Activated gamma-delta T cell (primary cell): ENCODE data around the gene YEATS2.
"Not testable (repeated sequence)": the region's sequence is repeated elsewhere in the genome, so short reads cannot be mapped to it uniquely, and the experiment has no call there.

Source experiments
- DNase-seq: peaks from one replicate; lab custom pipeline; 2025; lab: John Stamatoyannopoulos, UW

YEATS2 gene

DNA sequence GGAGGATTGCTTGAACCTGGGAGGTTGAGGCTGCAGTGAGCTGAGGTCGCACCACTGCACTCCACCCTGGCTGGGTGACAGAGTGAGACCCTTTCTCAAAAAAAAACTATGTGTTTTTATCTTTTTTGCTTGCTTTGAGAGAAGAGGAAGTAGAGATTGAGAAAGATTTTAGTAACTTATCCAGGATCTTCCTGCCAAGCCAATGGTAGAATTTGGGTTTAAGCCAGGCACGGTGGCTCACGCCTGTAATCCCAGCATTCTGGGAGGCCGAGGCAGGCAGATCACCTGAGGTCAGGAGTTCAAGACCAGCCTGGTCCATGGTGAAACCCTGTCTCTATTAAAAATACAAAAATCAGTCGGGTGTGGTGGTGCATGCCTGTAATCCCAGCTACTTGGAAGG, 78.9 kb downstream of the YEATS2 start:
- DNase-seq = not testable (repeated sequence)

DNA sequence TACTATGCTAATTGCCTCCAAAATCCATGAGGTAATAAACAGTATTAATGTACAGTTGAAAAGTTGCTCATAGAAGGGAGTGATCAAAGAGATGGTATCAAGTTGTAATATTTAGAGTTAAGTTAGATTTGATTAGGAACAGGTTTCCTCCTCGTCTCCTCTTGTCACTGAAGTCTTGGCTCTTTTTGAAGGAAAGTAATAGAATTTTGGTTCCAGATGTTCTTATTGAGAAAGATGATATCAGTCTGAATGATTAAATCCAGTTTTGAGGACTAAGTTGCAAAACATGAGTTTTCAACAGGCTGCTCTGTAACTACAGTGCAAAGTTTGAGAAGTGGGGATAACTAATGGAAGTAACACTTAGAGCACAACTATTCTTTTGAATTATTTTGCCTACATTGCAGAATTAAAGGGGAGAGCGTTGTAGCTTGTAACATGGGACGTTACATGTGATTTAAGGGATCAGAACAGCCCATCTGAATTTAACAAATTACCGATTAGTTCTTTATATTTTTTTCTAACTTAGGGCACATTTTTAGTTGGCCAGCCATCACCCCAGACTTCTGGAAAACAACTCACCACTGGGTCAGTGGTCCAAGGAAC, 79.5 kb downstream of the YEATS2 start:
- no peak for DNase-seq

DNA sequence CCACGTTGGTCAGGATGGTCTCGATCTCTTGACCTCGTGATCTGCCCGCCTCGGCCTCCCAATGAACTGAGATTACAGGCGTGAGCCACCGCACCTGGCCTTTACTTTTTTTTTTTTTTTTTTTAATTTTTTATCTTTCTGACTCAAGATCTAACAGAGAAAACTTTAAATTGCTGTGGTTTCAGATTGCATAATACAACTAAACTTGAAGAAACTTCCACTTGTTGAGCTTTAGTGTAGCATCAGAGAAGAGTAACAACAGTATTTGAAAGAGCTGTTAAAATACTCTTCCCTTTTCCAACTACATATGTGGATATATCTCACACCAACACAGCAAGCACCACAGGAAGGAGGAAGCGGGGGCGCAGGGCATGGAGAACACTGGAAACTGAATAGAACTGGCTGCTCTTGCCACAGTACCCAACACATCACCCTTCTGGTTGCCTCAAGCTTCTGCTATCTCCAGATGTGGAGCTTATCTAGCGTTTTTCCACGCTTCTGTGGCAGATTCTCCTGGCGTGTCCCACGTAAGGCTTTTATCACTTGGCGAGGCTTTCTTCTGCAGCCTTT, 82.4 kb downstream of the YEATS2 start:
- DNase-seq = no peak

DNA sequence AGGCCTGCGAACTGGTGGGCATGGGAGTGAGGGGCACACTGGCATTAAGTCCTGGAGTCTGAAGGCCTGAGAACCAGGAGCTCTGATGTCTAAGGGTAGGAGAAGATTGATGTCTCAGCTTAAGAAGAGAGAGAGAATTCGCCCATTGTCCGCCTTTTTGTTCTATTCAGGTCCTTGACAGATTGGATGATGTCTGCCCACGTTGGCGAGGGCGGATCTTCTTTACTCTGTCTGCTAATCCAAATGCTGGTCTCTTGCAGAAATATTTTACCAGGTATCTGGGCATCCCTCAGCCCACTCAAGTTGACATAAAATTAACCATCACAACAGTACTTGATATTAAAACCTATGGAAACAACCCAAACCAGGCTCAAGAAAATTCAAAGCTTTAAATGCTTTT, 83.6 kb downstream of the YEATS2 start:
- DNase-seq = no peak

DNA sequence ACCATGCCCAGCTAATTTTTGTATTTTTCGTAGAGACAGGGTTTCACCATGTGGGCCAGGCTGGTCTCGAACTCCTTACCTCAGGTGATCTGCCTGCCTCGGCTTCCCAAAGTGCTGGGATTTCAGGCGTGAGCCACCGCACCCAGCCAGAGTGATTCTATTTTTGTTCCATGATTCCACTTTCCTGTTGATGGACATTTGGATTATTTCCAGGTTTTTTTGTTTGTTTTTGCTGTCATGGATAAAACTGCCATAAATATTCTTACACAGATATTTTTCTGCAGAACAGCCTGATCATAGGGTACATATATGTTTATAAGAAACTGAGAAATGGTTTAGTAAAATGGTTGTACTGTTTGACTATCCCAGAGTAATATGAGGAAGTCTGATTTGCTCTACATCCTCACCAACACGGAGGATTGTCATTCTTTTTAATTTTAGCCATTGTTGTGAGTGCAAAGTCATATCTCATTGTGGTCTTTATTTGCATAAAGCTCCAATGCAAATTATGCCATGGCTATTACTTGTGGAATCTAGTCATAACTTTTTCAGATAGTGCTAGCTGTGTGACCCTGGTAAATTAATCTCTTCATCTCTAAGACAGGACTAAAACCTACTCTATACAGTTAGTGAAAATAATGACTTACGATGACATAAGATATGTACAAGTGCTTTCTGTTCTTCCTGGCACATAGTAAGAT, 85.1 kb downstream of the YEATS2 start:
- no peak for DNase-seq

DNA sequence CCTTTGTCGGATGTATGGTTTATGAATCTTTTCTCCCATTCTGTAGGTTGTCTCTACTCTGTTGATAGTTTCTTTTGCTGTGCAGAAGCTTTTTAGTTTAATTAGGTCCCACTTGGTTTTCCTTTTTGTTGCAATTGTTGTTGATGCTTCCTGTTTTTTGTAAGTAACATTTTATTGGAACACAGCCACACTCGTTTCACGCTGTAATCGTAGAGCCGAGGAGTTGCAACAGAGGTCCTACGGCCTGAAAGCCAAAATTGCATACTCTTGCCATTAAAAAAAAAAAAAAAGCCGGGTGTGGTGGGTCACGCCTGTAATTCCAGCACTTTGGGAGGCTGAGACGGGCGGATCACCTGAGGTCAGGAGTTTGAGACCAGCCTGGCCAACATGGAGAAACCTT, 86.9 kb downstream of the YEATS2 start:
- DNase-seq = not testable (repeated sequence)

DNA sequence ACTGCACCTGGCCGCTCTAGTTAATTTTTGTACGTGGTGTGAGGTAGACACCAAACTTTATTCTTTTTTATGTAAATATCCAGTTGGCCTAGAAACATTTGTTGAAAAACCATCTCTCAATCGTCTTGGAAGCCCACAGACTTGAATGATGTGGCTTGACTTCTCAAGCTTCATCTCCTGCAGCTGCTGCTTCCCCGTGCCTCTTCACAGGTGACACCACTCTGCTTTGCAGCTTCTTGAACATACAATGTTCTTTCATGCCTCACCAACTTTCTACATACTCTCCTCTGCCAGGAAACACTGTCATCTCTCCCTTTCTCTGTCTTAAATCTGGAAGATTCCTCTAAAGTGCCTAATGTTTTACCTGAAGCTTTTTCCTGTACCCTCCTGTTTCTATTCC, 92.2 kb downstream of the YEATS2 start:
- DNase-seq = no peak

DNA sequence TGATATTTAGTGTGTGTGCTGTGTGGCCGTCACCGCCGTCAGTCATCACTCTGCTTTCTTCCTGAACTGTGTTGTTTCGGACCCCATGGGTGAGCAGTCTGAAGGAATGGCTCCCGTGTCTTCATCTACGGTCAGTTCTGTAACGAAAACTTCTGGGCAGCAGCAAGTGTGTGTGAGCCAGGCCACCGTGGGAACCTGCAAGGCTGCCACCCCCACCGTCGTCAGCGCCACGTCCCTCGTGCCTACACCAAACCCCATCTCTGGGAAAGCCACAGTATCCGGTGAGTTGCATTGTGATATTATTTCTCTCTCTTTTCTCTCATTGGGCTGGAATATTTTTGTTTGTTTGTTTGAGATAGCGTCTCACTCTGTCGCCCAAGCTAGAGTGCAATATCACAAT, 93.1 kb downstream of the YEATS2 start:
- DNase-seq = no peak

DNA sequence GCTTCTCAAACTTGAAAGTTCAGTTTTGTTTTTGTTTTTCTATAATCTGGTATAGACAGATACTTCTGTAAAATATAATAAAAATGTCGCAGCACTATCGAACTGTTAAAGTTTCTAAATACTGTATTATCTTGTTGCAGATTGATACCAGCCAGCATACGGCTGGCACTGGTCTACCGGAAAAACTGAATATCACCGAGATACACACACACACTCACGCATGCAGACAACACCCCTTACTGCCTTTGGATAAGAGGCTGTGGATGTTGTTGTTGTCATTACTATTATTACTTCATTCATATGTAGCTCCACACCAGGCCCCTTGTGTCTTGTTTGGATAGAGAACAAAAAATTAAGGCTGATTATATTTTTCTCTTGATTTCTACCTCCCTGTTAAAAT, 95.4 kb downstream of the YEATS2 start:
- DNase-seq = no peak

DNA sequence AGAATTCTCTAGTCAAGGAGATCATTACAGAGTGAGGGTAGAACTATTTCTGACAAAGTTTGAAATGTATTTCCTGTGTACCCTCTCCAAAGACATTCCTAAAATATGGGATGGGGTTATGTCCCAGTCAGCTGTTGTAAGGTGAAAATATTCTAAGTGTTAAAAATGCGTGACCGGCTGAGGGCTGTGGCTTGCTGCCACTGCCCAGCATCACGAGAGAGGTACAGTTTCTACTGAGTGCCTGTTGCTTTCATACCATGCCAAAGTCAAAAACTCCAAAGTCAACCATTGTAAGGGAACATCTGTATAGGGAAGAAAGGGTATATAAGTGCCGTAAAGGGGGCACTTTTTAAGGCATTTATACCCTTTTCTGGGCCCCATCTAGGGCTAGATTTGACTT, 96.9 kb downstream of the YEATS2 start:
- DNase-seq = no peak

DNA sequence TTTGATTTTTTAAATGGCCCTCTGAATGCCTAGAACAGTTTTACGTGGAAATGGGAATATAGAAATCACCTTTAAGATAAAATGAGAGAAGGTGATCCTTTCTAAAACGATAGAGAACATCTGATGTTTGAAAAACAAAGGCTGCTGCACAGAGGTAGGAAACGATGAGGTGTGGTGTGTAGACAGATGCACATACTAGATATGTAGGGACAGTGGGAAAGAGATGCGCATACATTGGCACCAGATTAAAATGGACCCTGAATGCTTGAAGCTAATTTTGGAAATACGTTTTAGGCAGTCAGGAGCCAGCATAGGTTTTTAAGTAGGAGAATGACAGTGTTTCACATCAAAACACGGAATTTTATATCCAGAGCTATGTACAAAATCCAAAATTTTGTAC, 98.8 kb downstream of the YEATS2 start:
- no peak for DNase-seq

DNA sequence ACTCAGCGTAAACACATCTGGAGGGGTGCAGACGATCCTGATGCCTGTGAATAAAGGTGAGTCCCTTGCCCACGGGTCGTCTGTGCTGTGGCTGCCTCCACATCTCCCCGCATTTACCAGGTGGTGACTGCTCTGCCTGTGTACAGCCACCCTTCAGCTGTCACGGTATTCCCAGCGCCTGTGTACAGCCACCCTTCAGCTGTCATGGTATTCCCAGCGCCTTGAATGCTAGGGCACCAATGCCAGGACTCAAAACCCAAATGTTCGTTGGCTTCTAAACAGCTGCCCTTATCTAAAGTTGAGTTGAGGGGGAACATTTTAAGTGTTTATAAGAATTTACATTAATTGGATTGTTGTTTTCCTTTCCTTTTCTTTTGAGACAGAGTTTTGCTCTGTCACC, 100.4 kb downstream of the YEATS2 start:
- no peak for DNase-seq

DNA sequence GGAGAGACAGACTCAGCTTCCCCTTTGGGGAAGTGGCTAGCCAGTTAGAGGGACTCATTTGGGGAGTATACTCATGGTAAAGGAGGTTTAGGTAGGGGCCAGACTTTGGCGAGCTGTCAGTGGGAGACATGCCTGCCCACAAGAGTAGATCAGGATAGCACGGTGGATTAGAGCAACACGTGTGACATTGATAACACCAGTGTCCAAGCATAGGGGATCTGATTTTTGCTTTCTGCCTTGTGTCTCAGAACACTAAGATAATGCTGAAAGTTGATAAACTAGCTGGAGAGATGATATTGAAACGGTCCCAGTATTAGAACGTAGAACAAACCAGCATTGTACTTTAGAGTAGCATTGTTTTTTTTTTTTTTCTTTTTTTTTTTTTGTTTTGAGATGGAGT, 101.9 kb downstream of the YEATS2 start:
- DNase-seq = no peak

DNA sequence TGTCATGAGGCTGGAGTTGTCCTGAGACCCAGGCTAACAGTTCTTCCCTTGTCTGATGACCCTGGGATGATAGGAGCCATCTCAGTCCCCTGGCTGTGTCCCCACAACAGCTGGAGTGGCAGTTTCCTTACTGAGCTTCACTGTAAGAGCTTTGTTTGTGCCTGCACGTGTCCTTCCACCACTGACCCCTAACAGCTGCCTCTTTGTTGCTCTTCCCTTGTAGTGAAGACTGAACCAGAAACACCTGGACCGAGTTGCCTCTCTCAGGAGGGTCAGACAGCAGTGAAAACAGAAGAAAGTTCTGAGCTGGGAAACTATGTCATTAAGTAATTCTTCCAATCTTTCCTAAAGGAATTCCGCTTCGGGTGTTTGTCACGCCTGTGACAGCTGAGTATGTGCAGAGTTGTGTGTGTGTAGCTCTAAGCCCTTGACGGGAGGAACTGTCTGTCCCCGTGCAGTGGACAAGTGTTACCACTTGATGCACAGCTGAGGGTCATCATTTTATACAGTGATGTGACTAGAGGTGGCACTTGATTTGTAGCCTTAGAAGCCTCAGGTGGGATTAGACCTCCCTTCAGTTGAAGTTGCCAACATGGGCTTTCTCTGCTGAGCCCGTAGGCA, 102.8 kb downstream of the YEATS2 start:
- no peak for DNase-seq

DNA sequence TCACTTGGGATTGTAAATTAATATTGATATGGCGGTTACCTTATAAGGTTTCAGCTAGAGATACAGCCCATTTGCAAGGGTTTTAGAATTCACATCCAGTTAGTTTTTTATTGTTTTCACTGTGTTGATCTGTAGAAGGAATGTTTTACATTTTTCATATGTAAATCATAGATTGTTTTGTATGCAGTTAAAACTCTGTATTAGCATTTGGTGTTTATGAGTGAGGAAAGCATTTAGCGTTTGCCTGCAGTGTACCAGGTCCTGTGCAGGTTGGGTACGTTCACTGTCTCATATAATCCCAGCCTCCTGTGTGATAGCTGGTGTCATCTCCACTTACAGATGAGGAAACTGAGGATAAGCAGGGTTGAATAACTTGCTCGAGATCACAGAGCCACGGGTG, 104.0 kb downstream of the YEATS2 start:
- no peak for DNase-seq

DNA sequence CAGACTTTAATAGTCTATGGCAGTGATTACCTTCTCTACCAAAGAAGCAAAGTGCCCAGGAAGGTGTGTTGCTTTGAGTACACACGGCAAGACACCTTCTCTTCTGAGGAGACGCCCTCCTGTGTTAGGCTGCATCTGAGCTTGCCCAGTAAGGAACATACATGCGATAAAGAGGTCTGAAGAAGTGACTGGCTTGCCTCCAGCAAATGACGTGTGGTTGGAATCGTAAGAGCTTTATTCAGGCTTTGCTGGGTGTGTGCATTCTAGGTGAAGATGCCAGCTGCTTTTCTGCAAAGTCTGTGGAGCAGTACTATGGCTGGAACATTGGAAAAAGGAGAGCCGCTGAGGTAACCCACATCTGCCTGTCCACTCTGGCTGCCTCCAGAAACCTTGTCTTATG, 105.4 kb downstream of the YEATS2 start:
- no peak for DNase-seq

DNA sequence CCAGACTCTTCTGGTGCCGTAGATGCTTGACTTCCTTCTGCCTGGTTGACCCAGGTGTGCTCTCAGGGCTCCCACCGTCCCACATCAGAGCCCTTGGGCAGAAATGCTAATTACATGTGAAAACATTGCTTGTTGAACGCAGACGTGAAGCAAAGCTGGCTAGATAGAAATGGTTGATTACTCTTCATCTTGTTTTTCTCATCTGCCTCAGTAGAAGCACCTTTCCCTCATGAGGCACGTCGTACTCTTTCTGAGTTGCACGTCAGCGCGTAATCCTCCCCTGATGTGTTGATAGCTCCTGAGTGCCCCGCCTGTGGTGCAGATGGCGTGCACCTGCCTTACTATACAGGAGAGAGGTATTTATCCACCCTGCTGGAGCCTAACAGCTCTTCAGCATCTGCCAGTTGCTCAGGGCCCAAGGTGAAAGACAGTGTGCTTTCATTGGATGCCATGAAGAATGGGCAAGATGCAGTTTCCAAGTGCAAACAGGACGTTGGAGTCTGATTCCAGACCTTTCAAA, 109.7 kb downstream of the YEATS2 start:
- no peak for DNase-seq

DNA sequence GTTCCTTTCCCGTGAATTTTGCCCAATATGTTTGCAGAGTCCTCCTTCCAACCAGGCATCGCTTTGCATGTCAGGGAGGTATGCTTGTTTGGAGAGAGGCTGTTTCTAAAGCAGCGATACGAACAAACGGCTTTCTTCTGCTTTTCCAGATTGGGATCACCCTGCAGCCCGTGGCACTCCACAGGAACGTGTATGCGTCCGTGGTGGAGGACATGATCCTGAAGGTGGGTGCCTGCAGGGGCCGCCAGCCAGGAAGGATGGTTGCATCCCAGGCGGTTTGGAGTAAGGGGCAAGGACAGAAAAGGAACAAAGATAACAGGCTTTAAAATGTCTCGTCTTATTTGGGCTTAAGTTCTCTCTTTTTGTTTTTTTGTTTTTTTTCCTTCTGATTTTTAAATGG, 110.3 kb downstream of the YEATS2 start:
- no peak for DNase-seq

DNA sequence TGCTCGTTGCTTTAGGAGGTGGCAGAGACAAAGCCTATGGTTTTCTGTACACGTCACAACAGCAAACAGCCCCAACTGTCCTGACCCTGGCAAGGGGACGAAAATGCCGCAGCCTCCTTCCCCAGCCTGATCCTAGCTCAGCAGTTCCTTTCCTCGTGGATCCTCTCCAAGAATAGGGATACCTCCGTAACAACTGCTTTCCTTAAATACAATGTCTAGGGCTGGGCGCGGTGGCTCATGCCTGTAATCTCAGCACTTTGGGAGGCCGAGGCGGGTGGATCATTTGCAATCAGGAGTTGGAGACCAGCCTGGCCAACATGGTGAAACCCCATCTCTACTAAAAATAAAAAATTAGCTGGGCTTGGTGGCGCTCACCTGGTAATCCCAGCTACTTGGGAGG, 110.8 kb downstream of the YEATS2 start:
- DNase-seq = no peak

DNA sequence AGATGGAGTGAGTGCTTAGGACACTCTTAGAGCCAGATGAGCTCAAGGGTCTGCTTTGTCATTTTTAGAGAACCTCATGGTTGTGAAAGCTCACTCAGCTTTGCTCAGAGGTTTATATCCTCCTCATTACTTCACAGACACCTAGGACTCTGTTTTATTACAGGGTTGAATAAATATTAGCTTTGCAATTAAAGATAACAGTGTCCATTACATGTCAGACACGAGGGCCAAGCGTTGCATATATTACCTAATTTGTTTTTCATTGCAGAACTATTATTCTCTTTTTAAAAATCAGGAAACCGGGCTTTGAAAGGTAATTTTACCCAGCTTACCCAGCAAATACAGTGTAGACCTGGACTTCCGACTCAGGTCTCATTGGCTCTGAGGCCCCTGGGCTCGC, 111.7 kb downstream of the YEATS2 start:
- DNase-seq = no peak

DNA sequence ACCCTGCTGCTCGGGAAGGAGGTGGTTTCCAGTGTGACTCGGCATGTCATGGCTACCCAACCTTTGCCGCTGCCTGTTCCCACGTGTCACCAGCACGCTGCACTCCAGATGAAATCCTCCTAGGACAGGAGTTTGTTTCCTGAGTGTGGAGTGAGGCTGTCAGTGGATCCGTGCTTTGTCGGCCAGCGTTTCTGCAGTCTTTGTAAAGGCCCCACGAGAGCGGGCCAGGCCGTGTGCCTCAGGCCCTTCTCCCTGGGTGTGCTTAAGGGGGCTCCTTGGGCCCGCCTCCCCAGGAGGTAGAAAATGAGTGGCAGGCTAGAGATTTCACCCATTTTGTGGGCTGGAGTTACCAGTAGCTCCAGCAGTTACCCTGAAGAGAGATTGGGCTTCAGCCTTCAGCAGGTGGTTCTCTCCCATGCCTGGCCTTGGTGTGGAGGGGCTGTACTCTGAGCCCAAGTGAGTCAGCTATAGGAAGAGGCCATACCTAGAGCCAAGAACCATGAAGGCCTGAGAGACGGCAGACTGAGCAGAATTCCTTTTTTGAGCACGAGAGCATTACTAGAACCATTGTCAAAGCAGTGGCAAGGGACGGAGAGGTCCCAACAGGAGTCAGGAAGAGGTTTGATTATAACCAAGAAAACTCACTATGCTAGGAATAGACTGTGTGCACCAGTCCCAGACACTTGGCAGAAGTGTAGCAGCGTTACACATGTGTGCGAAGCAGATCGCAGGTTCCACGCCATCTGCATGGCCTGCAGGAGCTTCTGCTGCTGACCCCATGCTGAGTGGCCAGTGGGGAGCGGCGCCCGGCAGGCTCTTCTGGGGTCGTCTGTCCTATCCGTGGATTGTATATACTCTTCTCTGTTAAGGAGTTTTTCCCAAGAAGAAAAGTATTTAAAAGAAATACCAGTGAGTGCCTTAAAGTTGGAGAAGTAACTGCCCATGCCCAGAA, 113.3 kb downstream of the YEATS2 start:
- no peak for DNase-seq

DNA sequence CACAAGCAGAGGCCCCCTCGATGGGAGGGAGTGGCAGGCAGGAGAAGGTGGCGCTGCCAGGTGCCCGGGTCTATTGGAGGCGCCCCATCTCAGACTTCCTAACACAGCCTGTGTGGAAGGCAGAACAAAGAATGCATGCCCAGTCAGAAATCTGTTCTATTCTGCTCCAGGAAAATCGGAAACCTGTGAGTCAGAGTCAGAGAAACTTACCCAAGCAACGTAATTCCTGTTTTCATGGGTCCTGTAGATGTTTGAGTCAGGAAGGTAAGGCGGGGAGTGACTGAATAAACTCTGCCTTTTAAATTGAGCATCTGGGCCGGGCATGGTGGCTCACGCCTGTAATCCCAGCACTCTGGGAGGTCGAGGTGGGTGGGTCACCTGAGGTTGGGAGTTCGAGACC, 114.0 kb downstream of the YEATS2 start:
- no peak for DNase-seq
